ENCODE measurements around the gene ZNF281.

Gene ZNF281

GRCh38 chr1:200374569-200375295, 35.1 kb downstream of the ZNF281 start:
- no peak overlapping the region for H3K4me3 ChIP-seq (replicated peaks in 1 of 2; ENCODE audit: low read depth in 2 of 2, low read length in 2 of 2)
- no peak for TF ChIP-seq CTCF (IDR thresholded peaks at IDR 0.05; ENCODE audit: low read depth, low read length)
- no peak for DNase-seq (ENCODE audit: low read depth in 2 of 2)

- H3K4me3 ChIP-seq (replicated peaks in 1 of 2; ENCODE audit: low read depth in 2 of 2, low read length in 2 of 2): no peak overlapping the region
- DNase-seq (ENCODE audit: low read depth in 2 of 2): no peak
- TF ChIP-seq CTCF (IDR thresholded peaks at IDR 0.05; ENCODE audit: low read depth, low read length): no peak
Measured at GRCh38 chr1:200373811-200374231, 36.0 kb downstream of the ZNF281 start.

- H3K4me3 ChIP-seq (replicated peaks in 1 of 2; ENCODE audit: low read depth in 2 of 2, low read length in 2 of 2): no peak overlapping the region
- DNase-seq (ENCODE audit: low read depth in 2 of 2): no peak
- no peak for TF ChIP-seq CTCF (IDR thresholded peaks at IDR 0.05; ENCODE audit: low read depth, low read length)
Measured at GRCh38 chr1:200372885-200373181, 37.0 kb downstream of the ZNF281 start.

- peak; percentile 41 to 89 for DNase-seq (ENCODE audit: low read depth in 2 of 2)
- TF ChIP-seq CTCF (IDR thresholded peaks at IDR 0.05; ENCODE audit: low read depth, low read length): no peak
- H3K4me3 ChIP-seq (replicated peaks in 1 of 2; ENCODE audit: low read depth in 2 of 2, low read length in 2 of 2): no peak overlapping the region
Measured at GRCh38 chr1:200372095-200372884, 37.5 kb downstream of the ZNF281 start.

- no peak for TF ChIP-seq CTCF (IDR thresholded peaks at IDR 0.05; ENCODE audit: low read depth, low read length)
- no peak overlapping the region for H3K4me3 ChIP-seq (replicated peaks in 1 of 2; ENCODE audit: low read depth in 2 of 2, low read length in 2 of 2)
- DNase-seq (ENCODE audit: low read depth in 2 of 2): no peak
Measured at GRCh38 chr1:200369706-200370105, 40.1 kb downstream of the ZNF281 start.

- no peak for DNase-seq (ENCODE audit: low read depth in 2 of 2)
- H3K4me3 ChIP-seq (replicated peaks in 1 of 2; ENCODE audit: low read depth in 2 of 2, low read length in 2 of 2): no peak overlapping the region
- no peak for TF ChIP-seq CTCF (IDR thresholded peaks at IDR 0.05; ENCODE audit: low read depth, low read length)
Measured at GRCh38 chr1:200369131-200369530, 40.7 kb downstream of the ZNF281 start.
